Lower leg skin (tissue), 3 donors: Measurements from ENCODE around the gene ACKR4.

ENCODE experiments used
- CTCF ChIP-seq, 3 donors: fragments of 450-650 bp; IDR thresholded peaks; one replicate each; pipeline ENCODE4 v1.5.1; 2016; ENCODE audit warnings: antibody characterized with exemption in 3 of 3, mild to moderate bottlenecking in 3 of 3, moderate library complexity in 2 of 3
- POLR2A ChIP-seq, 2 donors: fragments of 450-650 bp; IDR thresholded peaks; one replicate each; pipeline ENCODE4 v1.6.1; 2016 to 2017; ENCODE audit warnings: antibody characterized with exemption in 2 of 2, mild to moderate bottlenecking in 1 of 2, moderate library complexity in 1 of 2

GRCh38 chr3:132623646-132624045 lies 26.6 kb downstream of the ACKR4 start:
- TF ChIP-seq CTCF (IDR thresholded peaks at IDR 0.05) (no peak), POLR2A (IDR thresholded peaks at IDR 0.05) (no peak)
